HCT116 (cell line): ENCODE results near the gene TIMM44. TPM values are rescaled to one million over a fixed set of nuclear protein-coding genes. Genes with fewer than 3 reads are reported as not detected.

Source experiments
- ATAC-seq: fragments of 200-7000 bp; cut with Tn5 transposase; 2 replicates; pipeline ENCODE4 v1.9.1; 2020; ENCODE audit warnings: mild to moderate bottlenecking, moderate library complexity
- BruUV-seq: library from RNA; stranded (reverse); fragments of 400-500 nt; replicated peaks from 2 replicates; lab custom pipeline; 2021; lab: Mats Ljungman, UMichigan
- CTCF ChIA-PET: fragments of 300-600 bp; sonication (Branson Sonifier 250); formaldehyde crosslinking; loops from one replicate; lab custom pipeline; 2021; ENCODE audit warnings: antibody characterized with exemption; lab: Charles Lee
- POLR2A ChIA-PET: fragments of 300-600, 350-600 bp; sonication (Branson Sonifier 250); formaldehyde crosslinking; loops from one replicate; lab custom pipeline; 2021; ENCODE audit warnings: antibody characterized with exemption; lab: Charles Lee
- RAD21 ChIA-PET, 2 experiments: fragments of 300-600 bp; sonication (Branson Sonifier 250); formaldehyde crosslinking; loops; one replicate each; lab custom pipeline; 2023; ENCODE audit warnings: low total read pairs in 2 of 2; ENCODE audit not compliant: uncharacterized antibody in 2 of 2, unreplicated experiment in 2 of 2, low non-redundant PET in 1 of 2; lab: Charles Lee
- DNase-seq: peaks from one replicate; pipeline ENCODE4 v3.0.0-alpha.2; 2010; ENCODE audit warnings: low read depth, low spot score
- H2AFZ ChIP-seq: fragments of 200-600 bp; shearing (Covaris generic), sonication (generic); 2 replicates; pipeline ENCODE4 v1.6.1; 2017; ENCODE audit warnings: low read depth, mixed run types, mixed read lengths, antibody characterized with exemption, low read length; ENCODE audit not compliant: poor library complexity, severe bottlenecking
- H3K27ac ChIP-seq: 2 replicates; pipeline ENCODE4 v1.5.1; 2012; ENCODE audit warnings: low read depth, low read length
- H3K27me3 ChIP-seq: fragments of 200-600 bp; sonication (generic); 2 replicates; pipeline ENCODE4 v1.6.1; 2016; ENCODE audit warnings: mixed run types, low read length, mixed read lengths; ENCODE audit not compliant: insufficient read depth
- H3K36me3 ChIP-seq, 2 experiments: fragments of 200-500 bp in 1 of 2; fragments of 200-600 bp in 1 of 2; sonication (Bioruptor generic) in 1 of 2; sonication (generic) in 1 of 2; 2 replicates each; pipeline versions ENCODE4 v1.5.1 to v1.6.1; 2014 to 2016; ENCODE audit warnings: low read length in 2 of 2, inconsistent platforms in 1 of 2, mixed read lengths in 1 of 2, mixed run types in 1 of 2; ENCODE audit not compliant: insufficient read depth in 2 of 2, control insufficient read depth in 1 of 2
- H3K4me1 ChIP-seq, 2 experiments: fragments of 200-600 bp in 1 of 2; sonication (generic) in 1 of 2; 2 replicates each; pipeline versions ENCODE4 v1.5.1 to v1.6.1; 2012 to 2017; ENCODE audit warnings: low read length in 2 of 2, inconsistent platforms in 1 of 2, mild to moderate bottlenecking in 1 of 2, mixed read lengths in 1 of 2, mixed run types in 1 of 2, moderate library complexity in 1 of 2; ENCODE audit not compliant: insufficient read depth in 2 of 2, control insufficient read depth in 1 of 2
- H3K4me2 ChIP-seq: fragments of 200-600 bp; sonication (generic); 2 replicates; pipeline ENCODE4 v1.6.1; 2017; ENCODE audit warnings: mixed run types, low read length, mixed read lengths
- H3K4me3 ChIP-seq, 2 experiments: fragments of 200-600 bp in 1 of 2; sonication (generic) in 1 of 2; replicated peaks in 1 of 2; 2 replicates each; pipeline ENCODE4 v1.5.1; 2011 to 2016; ENCODE audit warnings: low read length in 2 of 2, control low read depth in 1 of 2, low read depth in 1 of 2, mild to moderate bottlenecking in 1 of 2, mixed read lengths in 1 of 2, mixed run types in 1 of 2
- H3K79me2 ChIP-seq: fragments of 200-600 bp; sonication (generic); 2 replicates; pipeline ENCODE4 v1.6.1; 2017; ENCODE audit warnings: mild to moderate bottlenecking, mixed run types, low read length, moderate library complexity, mixed read lengths; ENCODE audit not compliant: insufficient read depth
- H3K9ac ChIP-seq: fragments of 200-600 bp; sonication (generic); 2 replicates; pipeline ENCODE4 v1.6.1; 2016; ENCODE audit warnings: low read length, mixed read lengths
- H3K9me2 ChIP-seq: fragments of 200-600 bp; sonication (generic), shearing (Covaris generic); 2 replicates; pipeline ENCODE4 v1.6.1; 2017; ENCODE audit warnings: mixed run types, mild to moderate bottlenecking, moderate library complexity; ENCODE audit not compliant: insufficient read depth
- H3K9me3 ChIP-seq, 2 experiments: fragments of 200-500 bp in 1 of 2; fragments of 200-600 bp in 1 of 2; sonication (Bioruptor generic) in 1 of 2; sonication (generic) in 1 of 2; 2 replicates each; pipeline ENCODE4 v1.6.1; 2014 to 2017; ENCODE audit warnings: low read length in 2 of 2, mixed read lengths in 2 of 2, inconsistent platforms in 1 of 2, low read depth in 1 of 2, mild to moderate bottlenecking in 1 of 2, mixed run types in 1 of 2, moderate library complexity in 1 of 2; ENCODE audit not compliant: control insufficient read depth in 1 of 2, insufficient read depth in 1 of 2
- H4K20me1 ChIP-seq: fragments of 200-600 bp; sonication (generic), shearing (Covaris generic); 2 replicates; pipeline ENCODE4 v1.6.1; 2017; ENCODE audit warnings: mixed run types, mild to moderate bottlenecking, moderate library complexity; ENCODE audit not compliant: insufficient read depth
- EGR1 ChIP-seq: IDR thresholded peaks from 2 replicates; pipeline ENCODE4 v1.6.1; 2012; ENCODE audit warnings: low read depth
- EZH2phosphoT487 ChIP-seq: fragments of 200-600 bp; IDR thresholded peaks from 2 replicates; pipeline ENCODE4 v1.6.1; 2018; ENCODE audit warnings: antibody characterized with exemption, borderline replicate concordance
- RAD21 ChIP-seq: IDR thresholded peaks from 2 replicates; pipeline ENCODE4 v1.6.1; 2012; ENCODE audit warnings: low read depth, mild to moderate bottlenecking
- SRF ChIP-seq: IDR thresholded peaks from 2 replicates; pipeline ENCODE4 v1.6.1; 2012; ENCODE audit warnings: low read depth
- TCF7L2 ChIP-seq: IDR thresholded peaks from 2 replicates; pipeline ENCODE4 v1.7.0; 2011; ENCODE audit warnings: borderline replicate concordance, inconsistent platforms; ENCODE audit not compliant: insufficient read depth, insufficient read length; ENCODE audit errors: extremely low read depth
- ZFX ChIP-seq: fragments of 450-650 bp; IDR thresholded peaks from 2 replicates; pipeline ENCODE4 v1.6.1; 2017
- ZNF274 ChIP-seq: fragments of 200-500 bp; sonication (Bioruptor generic); IDR thresholded peaks from 2 replicates; pipeline ENCODE4 v1.6.1; 2014; ENCODE audit warnings: mild to moderate bottlenecking, low read depth, low read length, inconsistent platforms
- intact Hi-C: fragments of 100-400 bp; cut with micrococcal nuclease; formaldehyde crosslinking; loops from 2 replicates; pipeline ENCODE4 v1.10.0; 2022
- total RNA-seq: library from RNA; stranded (reverse); gene quantifications from one replicate; pipeline ENCODE4 v1.2.1, GENCODE V29; 2021; ENCODE audit not compliant: unreplicated experiment
- TF ChIP-seq, protein P1 (sequence below): IDR thresholded peaks from 2 replicates; pipeline ENCODE4 v1.6.1; 2012; ENCODE audit warnings: low read depth
- TF ChIP-seq, protein P2 (sequence below): IDR thresholded peaks from 2 replicates; pipeline ENCODE4 v1.6.1; 2012

The TIMM44 gene
- total RNA-seq, 1 experiment from 2014 or later = 136 TPM

DNA sequence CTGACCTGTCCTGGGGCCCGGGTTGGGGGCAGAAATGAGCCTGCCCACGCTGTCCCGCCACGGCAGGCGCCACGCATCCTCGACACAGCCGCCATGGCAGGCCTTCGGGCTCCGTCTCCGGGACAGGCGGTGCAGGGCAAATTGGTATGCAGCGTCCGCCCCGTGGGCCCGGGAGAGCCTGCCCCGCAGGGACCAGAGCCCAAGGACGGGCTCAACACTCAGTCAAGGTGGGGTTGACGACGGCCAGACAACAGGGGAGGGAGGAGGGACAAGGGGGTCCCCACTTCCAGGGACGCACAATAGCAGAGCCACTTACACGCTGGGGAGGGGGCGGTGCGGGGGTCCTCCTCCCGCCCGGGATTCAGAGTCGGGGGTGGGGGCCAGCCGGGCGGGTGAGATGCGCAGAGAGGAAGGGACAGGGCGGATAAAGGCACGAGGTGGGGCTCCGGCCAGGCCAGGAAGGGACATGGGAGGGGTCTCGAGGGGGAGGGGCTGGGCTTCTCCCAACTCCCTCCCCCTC, 18.8 kb downstream of the TIMM44 start:
- H3K4me1 ChIP-seq = peaks cover 24 to 53% of the 10 kb centered on the region in 2 experiments
- TF ChIP-seq, protein P1, sequence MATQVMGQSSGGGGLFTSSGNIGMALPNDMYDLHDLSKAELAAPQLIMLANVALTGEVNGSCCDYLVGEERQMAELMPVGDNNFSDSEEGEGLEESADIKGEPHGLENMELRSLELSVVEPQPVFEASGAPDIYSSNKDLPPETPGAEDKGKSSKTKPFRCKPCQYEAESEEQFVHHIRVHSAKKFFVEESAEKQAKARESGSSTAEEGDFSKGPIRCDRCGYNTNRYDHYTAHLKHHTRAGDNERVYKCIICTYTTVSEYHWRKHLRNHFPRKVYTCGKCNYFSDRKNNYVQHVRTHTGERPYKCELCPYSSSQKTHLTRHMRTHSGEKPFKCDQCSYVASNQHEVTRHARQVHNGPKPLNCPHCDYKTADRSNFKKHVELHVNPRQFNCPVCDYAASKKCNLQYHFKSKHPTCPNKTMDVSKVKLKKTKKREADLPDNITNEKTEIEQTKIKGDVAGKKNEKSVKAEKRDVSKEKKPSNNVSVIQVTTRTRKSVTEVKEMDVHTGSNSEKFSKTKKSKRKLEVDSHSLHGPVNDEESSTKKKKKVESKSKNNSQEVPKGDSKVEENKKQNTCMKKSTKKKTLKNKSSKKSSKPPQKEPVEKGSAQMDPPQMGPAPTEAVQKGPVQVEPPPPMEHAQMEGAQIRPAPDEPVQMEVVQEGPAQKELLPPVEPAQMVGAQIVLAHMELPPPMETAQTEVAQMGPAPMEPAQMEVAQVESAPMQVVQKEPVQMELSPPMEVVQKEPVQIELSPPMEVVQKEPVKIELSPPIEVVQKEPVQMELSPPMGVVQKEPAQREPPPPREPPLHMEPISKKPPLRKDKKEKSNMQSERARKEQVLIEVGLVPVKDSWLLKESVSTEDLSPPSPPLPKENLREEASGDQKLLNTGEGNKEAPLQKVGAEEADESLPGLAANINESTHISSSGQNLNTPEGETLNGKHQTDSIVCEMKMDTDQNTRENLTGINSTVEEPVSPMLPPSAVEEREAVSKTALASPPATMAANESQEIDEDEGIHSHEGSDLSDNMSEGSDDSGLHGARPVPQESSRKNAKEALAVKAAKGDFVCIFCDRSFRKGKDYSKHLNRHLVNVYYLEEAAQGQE = no peak
- TF ChIP-seq, protein P2, sequence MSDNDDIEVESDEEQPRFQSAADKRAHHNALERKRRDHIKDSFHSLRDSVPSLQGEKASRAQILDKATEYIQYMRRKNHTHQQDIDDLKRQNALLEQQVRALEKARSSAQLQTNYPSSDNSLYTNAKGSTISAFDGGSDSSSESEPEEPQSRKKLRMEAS = no peak
- no peak for TF ChIP-seq SRF
- TF ChIP-seq EZH2phosphoT487 = no peak
- TF ChIP-seq ZFX = no peak
- TF ChIP-seq EGR1 = no peak
- TF ChIP-seq ZNF274 = no peak
- no peak for TF ChIP-seq RAD21
- no peak for TF ChIP-seq TCF7L2
- ATAC-seq (no peak), DNase-seq (no peak)
- RAD21 ChIA-PET = no interaction called here
- no TSS peak for BruUV-seq
- CTCF ChIA-PET = no interaction called here
- H3K27me3 ChIP-seq = no peaks in the 10 kb centered on the region
- H4K20me1 ChIP-seq = no peaks in the 10 kb centered on the region
- peak overlapping the region; percentile 71; the same call in 1 of the 2 replicates for H3K27ac ChIP-seq
- no peaks in the 10 kb centered on the region for H3K9me3 ChIP-seq
- H2AFZ ChIP-seq = no peak overlapping the region
- POLR2A ChIA-PET = no interaction called here
- peak overlapping the region in 1 of 2 experiments; percentile 50; a peak in 3 of 4 replicates for H3K4me3 ChIP-seq
- H3K9me2 ChIP-seq = no peaks in the 10 kb centered on the region
- peak overlapping the region; percentile 56; the same call in 1 of the 2 replicates for H3K9ac ChIP-seq
- H3K36me3 ChIP-seq = peaks cover 0 to 12% of the 10 kb centered on the region in 2 experiments; a peak in 3 of 4 replicates
- H3K79me2 ChIP-seq = no peaks in the 10 kb centered on the region; the same call in 1 of the 2 replicates
- H3K4me2 ChIP-seq = peak overlapping the region; percentile 69
- intact Hi-C loops = loop anchor here (5.0 kb wide), 1 partner anchor 72 kb away; no protein-coding TSS in a partner anchor
